ENCODE data around the gene BZW1.

Gene BZW1

DNA sequence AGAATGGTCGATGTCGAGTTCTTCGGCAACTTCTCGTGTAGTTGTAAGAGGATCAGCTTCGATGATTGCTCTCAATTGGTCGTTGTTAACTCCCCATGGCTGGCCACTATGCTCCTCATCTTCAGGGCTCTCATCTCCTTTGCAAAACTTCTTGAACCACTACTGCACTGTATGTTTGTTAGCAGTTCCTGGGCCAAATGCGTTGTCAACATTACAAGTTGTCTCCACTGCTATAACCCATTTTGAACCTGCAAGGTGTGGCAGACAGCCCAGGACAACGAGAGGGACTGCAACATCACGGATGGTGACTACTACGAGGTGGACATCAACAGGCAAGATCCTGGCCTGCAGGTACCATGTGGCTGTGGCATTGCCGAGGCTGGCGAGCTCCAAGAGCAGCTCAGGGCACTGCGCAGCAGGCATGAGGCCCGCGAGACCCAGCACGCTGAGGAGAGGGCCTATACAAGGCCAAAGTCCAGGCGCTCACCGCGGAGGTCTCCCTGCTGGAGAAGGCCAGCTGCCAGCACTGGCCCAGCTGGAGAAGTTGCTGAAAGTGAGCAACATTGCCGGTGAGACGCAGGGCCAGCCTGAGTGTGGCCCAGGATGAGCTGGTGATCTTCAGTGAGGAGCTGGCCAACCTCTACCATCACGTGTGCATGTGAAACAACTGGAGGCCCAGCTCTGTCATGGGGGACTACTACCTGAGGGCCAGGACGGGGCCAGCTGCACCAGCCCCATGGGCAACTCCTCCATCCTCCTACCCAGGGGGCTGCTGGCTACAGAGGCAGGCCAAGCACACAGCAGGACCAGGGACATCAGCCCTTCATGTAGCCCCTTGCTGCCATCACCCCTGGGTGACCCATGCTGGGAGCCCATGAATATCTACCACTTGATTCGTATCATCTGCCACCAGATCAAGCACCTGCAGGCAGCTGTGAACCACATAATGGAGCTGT lies 32.6 kb downstream of the BZW1 start:
- H3K9ac ChIP-seq (ENCODE audit: low read depth, low read length, poor library complexity, severe bottlenecking), result no peak overlapping the region
- no peak overlapping the region for H3K4me3 ChIP-seq (ENCODE audit: low read length, poor library complexity, severe bottlenecking)
- no peaks in the 10 kb centered on the region for H3F3A ChIP-seq (ENCODE audit: low read depth)
- TF ChIP-seq, protein P1, sequence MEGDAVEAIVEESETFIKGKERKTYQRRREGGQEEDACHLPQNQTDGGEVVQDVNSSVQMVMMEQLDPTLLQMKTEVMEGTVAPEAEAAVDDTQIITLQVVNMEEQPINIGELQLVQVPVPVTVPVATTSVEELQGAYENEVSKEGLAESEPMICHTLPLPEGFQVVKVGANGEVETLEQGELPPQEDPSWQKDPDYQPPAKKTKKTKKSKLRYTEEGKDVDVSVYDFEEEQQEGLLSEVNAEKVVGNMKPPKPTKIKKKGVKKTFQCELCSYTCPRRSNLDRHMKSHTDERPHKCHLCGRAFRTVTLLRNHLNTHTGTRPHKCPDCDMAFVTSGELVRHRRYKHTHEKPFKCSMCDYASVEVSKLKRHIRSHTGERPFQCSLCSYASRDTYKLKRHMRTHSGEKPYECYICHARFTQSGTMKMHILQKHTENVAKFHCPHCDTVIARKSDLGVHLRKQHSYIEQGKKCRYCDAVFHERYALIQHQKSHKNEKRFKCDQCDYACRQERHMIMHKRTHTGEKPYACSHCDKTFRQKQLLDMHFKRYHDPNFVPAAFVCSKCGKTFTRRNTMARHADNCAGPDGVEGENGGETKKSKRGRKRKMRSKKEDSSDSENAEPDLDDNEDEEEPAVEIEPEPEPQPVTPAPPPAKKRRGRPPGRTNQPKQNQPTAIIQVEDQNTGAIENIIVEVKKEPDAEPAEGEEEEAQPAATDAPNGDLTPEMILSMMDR (conservative IDR thresholded peaks at IDR 0.05; ENCODE audit: low read length), result no peak
- no peak for TF ChIP-seq EZH2phosphoT487 (IDR thresholded peaks at IDR 0.05; ENCODE audit: borderline replicate concordance)
- no peaks in the 10 kb centered on the region for H3K9me3 ChIP-seq (ENCODE audit: insufficient read depth, low read depth, low read length)
- H3K4me1 ChIP-seq (ENCODE audit: insufficient read depth, low read length, poor library complexity, severe bottlenecking), result no peaks in the 10 kb centered on the region
- H3K79me2 ChIP-seq (ENCODE audit: insufficient read depth, low read length), result no peaks in the 10 kb centered on the region
- no peak overlapping the region for H3K4me2 ChIP-seq (ENCODE audit: low read depth, low read length, poor library complexity, severe bottlenecking)
- no peaks in the 10 kb centered on the region for H3K27me3 ChIP-seq (ENCODE audit: insufficient read depth, low read length, poor library complexity, severe bottlenecking)
- H4K20me1 ChIP-seq (ENCODE audit: insufficient read depth, low read length, poor library complexity, severe bottlenecking), result no peaks in the 10 kb centered on the region
- H2AFZ ChIP-seq (ENCODE audit: low read length), result no peak overlapping the region
- no peaks in the 10 kb centered on the region for H3K36me3 ChIP-seq (ENCODE audit: insufficient read depth, low read length)
- no peaks in the 10 kb centered on the region for H3K9me2 ChIP-seq (replicated peaks; ENCODE audit: low read depth, low read length)

DNA sequence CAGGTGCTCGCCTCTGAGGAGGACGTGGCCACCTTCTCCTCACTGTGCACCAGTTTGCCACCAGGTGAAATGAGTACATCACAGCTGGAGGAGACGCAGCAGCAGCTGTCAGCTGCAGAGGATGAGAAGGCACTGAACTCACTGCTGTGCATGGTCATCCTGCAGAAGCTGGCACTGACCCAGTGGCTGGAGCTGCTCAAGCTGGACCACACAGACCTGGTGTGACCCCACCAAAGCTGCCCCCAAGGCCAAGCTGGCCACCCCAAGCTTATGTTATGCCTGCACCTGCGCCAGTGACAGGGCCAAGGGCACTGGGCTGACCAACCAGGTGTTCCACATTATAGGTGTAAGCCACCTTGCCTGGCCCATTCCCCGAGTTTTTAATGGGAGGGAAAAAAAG lies 33.5 kb downstream of the BZW1 start:
- Histone ChIP-seq H3K79me2 (ENCODE audit: insufficient read depth, low read length) (no peaks in the 10 kb centered on the region), H2AFZ (ENCODE audit: low read length) (no peak overlapping the region), H3F3A (ENCODE audit: low read depth) (no peaks in the 10 kb centered on the region), H3K4me1 (ENCODE audit: insufficient read depth, low read length, poor library complexity, severe bottlenecking) (no peaks in the 10 kb centered on the region), H3K36me3 (ENCODE audit: insufficient read depth, low read length) (no peaks in the 10 kb centered on the region), H3K27me3 (ENCODE audit: insufficient read depth, low read length, poor library complexity, severe bottlenecking) (no peaks in the 10 kb centered on the region), H3K9me3 (ENCODE audit: insufficient read depth, low read depth, low read length) (no peaks in the 10 kb centered on the region), H3K4me3 (ENCODE audit: low read length, poor library complexity, severe bottlenecking) (no peak overlapping the region), H3K9ac (ENCODE audit: low read depth, low read length, poor library complexity, severe bottlenecking) (no peak overlapping the region), H4K20me1 (ENCODE audit: insufficient read depth, low read length, poor library complexity, severe bottlenecking) (no peaks in the 10 kb centered on the region), H3K4me2 (ENCODE audit: low read depth, low read length, poor library complexity, severe bottlenecking) (no peak overlapping the region), H3K9me2 (replicated peaks; ENCODE audit: low read depth, low read length) (no peaks in the 10 kb centered on the region)
- TF ChIP-seq, protein P1 (conservative IDR thresholded peaks at IDR 0.05; ENCODE audit: low read length), result no peak
- no peak for TF ChIP-seq EZH2phosphoT487 (IDR thresholded peaks at IDR 0.05; ENCODE audit: borderline replicate concordance)

DNA sequence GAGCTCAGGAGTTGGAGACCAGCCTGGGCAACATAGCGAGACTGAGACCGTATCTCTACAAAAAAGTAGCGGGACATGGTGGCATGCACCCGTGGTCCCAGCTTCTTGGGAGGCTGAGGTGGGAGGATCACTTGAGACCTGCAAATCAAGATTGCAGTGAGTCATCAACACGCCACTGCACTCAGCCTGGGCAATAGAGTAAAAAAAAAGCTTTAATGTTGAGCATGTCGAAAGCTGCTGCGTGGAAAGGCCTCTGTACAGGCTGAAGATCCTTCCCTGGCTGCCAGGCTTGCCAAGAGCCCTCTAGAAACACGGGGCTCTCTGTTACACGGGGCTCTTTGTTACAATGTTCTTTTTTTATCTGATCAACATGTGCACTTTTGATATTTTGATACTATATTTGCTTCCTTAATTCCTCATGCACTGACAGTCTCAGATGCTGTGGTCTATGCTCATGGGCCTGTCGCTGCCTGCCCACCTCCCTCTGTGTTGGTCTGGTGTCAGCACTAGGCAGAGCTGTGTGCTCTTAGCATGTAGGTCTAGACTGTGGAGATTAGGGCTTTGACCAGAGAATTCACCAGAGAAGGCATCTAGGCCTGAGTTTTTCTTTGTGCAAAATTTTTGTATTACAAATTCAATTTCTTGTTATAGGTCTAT lies 34.1 kb downstream of the BZW1 start:
- Histone ChIP-seq H3K79me2 (ENCODE audit: insufficient read depth, low read length) (no peaks in the 10 kb centered on the region), H4K20me1 (ENCODE audit: insufficient read depth, low read length, poor library complexity, severe bottlenecking) (no peaks in the 10 kb centered on the region), H3K9me3 (ENCODE audit: insufficient read depth, low read depth, low read length) (no peaks in the 10 kb centered on the region), H3K4me2 (ENCODE audit: low read depth, low read length, poor library complexity, severe bottlenecking) (no peak overlapping the region), H3K36me3 (ENCODE audit: insufficient read depth, low read length) (peaks cover 1% of the 10 kb centered on the region; the same call in 1 of the 2 replicates), H3K9ac (ENCODE audit: low read depth, low read length, poor library complexity, severe bottlenecking) (no peak overlapping the region), H2AFZ (ENCODE audit: low read length) (no peak overlapping the region), H3F3A (ENCODE audit: low read depth) (no peaks in the 10 kb centered on the region), H3K27me3 (ENCODE audit: insufficient read depth, low read length, poor library complexity, severe bottlenecking) (no peaks in the 10 kb centered on the region), H3K4me3 (ENCODE audit: low read length, poor library complexity, severe bottlenecking) (no peak overlapping the region), H3K4me1 (ENCODE audit: insufficient read depth, low read length, poor library complexity, severe bottlenecking) (no peaks in the 10 kb centered on the region), H3K9me2 (replicated peaks; ENCODE audit: low read depth, low read length) (no peaks in the 10 kb centered on the region)
- no peak for TF ChIP-seq EZH2phosphoT487 (IDR thresholded peaks at IDR 0.05; ENCODE audit: borderline replicate concordance)
- TF ChIP-seq, protein P1 (conservative IDR thresholded peaks at IDR 0.05; ENCODE audit: low read length), result no peak
